NCI-H2029 (cell line): Measurements from ENCODE around the gene MYO19.
"Not testable (repeated sequence)": the region's sequence is repeated elsewhere in the genome, so short reads cannot be mapped to it uniquely, and the experiment has no call there.

Source experiments
- DNase-seq: peaks from one replicate; lab custom pipeline; 2025; lab: John Stamatoyannopoulos, UW

The MYO19 gene

GRCh38 chr17:36461330-36462110 lies 73.1 kb downstream of the MYO19 start:
- no peak for DNase-seq

GRCh38 chr17:36460265-36460937 lies 74.3 kb downstream of the MYO19 start:
- DNase-seq, result no peak

- no peak for DNase-seq
These were observed 75.1 kb downstream of the MYO19 start for GRCh38 chr17:36459601-36460000.

GRCh38 chr17:36459045-36459444 lies 75.6 kb downstream of the MYO19 start:
- no peak for DNase-seq

- DNase-seq, result not testable (repeated sequence)
These were observed 77.0 kb downstream of the MYO19 start for GRCh38 chr17:36457701-36458100.

GRCh38 chr17:36452888-36453287 lies 81.8 kb downstream of the MYO19 start:
- DNase-seq, result not testable (repeated sequence)

- DNase-seq, result not testable (repeated sequence)
These were observed 84.7 kb downstream of the MYO19 start for GRCh38 chr17:36449997-36450396.
